Left renal pelvis (tissue), 4 donors: ENCODE data around the gene ASXL1. TPM values are rescaled to one million over a fixed set of nuclear protein-coding genes. Genes with fewer than 3 reads are reported as not detected.
A peak's percentile ranks its signal among the peaks of the same experiment; 100 is the strongest.

Source experiments
- DNase-seq, 4 donors: peaks; one replicate each; pipeline ENCODE4 v3.0.0-alpha.2; 2013; ENCODE audit warnings: low read depth in 4 of 4, low spot score in 3 of 4
- polyA plus RNA-seq, 4 donors: library from polyadenylated mRNA; unstranded; fragments of 120-200 nt; gene quantifications; one replicate each; pipeline ENCODE4 v1.2.1, GENCODE V29; 2013; ENCODE audit not compliant: insufficient read length in 4 of 4

The ASXL1 gene
- polyA plus RNA-seq, 4 donors: 59.5 to 76.0 (median 67.6) TPM

- peak; percentile 81 to 88 (median 86) for DNase-seq
Measured at GRCh38 chr20:32474967-32475811, 117.1 kb downstream of the ASXL1 start.

DNA sequence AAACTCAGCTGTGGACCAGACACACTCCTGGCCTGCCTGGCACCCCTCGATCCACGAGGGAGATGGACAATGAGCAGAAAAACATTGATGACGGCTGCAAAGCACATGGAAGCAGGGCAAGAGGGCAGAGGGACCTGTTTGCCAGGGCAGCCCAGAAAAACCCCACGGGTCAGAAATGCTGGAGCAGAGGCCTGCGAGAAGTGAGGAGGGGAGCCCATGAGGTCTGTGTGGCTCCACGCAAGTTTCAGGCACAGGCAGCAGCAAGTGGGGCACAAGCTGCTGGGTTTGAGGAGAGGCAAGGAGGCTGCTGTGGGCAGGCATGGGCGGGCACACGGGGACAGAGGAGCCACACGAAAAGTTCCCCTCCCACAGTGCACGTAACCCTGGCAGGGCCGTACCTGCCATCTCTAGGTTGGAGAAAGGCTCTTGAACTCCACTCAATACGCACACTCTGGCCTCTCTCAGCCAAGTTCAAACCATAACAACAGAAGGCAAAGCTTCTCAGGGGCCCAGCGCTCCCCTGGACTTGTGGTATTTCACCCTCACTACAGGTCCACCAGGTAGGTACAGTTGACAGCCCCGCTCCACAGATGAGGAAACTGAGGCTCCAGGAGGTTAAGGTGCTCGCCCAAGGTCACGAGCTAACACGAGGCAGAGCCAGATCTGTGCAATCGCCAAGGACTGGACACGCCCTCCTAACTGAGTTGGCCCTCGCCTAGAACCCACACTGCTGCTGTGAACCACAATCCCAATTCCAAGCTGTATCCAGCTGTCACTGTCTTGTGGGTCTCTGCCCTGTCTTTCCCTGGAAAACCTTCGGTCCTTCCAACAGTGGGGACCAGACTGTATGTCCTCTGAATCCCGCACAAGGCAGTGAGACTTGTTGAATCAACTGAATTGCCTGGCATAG lies 118.8 kb downstream of the ASXL1 start:
- no peak for DNase-seq

DNA sequence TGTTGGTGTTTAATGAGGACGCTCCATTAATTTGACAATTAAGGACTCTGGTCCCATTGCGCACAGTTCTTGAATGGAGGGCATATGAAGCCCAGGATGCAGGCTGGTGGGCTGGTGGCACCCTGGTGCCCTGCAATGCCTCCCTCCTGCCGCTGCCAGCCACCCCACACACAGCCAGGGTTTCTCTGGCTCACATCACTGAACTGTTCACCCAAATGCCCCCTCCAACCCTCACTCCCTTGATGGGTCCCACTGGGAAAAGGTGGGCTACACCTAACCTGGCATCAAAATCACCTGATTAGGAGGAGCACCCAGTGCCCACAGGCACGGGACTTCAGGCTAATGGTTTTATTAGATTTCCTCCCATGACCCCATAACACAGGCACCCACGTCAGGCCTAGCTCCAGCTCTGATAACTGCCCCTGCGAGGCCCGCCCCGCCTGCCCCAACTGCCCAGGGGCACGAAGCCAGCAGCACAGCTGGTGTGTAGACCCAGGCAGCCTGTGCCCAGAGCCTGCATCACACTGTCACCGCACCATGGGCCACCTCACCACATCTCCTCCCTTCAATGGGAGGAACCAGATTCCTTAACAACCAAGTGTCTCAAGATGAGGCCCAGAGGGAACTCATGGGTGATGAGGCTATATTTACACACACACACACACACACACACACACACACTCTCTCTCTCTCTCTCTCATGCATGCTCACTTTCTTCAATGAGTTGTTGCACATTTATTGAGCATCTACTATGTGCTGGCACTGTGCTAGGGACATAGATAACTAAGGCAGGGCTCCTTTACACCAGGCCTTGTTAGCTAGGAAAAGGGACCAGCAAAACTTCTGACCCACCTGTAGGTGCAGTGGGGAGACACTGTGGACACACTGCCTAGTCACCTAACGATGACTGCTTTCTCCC lies 119.7 kb downstream of the ASXL1 start:
- DNase-seq: no peak

DNA sequence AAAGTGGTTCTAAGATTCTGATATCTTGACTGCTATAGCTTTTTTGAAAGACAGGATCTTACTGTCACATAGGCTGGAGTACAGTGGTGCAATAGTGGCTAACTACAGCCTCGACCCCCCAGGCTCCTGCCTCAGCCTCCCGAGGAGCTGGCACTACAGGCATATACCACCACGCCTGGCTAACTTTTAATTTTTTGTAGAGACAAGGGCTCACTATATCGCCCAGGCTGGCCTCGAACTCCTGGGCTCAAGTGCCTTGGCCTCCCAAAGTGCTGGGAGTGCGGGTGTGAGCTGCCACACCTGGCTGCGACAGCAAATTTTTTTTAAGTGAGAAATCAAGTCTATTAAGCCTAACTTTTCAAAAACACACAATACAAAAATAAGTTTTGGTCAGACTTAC lies 120.4 kb downstream of the ASXL1 start:
- DNase-seq: no peak

GRCh38 chr20:32479012-32479411 lies 120.9 kb downstream of the ASXL1 start:
- DNase-seq: no peak

DNA sequence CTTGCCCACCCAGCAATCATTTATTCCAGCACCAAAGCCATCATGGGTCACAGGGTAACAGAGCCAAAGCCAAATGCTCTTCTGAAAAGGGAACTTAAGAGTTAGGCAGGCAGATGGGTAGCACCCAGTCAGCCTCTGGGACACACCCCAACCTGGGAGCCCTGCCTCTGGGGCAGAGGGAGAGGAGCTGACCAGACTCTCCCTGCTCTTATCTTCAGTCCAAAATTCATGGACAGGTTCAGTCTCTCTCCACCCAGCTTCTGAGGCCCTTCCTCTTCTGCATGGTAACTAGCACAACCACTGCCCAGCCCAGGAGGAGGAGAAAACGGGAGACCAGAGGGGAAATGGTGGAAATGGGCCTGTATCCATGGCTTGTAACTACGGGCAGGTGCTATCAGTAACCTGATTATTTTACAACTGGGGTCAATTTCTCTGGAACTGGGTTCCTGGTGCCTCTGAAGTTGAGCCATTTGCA lies 121.6 kb downstream of the ASXL1 start:
- no peak for DNase-seq

- no peak for DNase-seq
Measured at GRCh38 chr20:32480371-32481241, 122.5 kb downstream of the ASXL1 start.

GRCh38 chr20:32481311-32482142 lies 123.4 kb downstream of the ASXL1 start:
- DNase-seq: no peak

- no peak for DNase-seq
Measured at GRCh38 chr20:32482143-32482441, 124.0 kb downstream of the ASXL1 start.

GRCh38 chr20:32482442-32483261 lies 124.5 kb downstream of the ASXL1 start:
- DNase-seq: no peak

DNA sequence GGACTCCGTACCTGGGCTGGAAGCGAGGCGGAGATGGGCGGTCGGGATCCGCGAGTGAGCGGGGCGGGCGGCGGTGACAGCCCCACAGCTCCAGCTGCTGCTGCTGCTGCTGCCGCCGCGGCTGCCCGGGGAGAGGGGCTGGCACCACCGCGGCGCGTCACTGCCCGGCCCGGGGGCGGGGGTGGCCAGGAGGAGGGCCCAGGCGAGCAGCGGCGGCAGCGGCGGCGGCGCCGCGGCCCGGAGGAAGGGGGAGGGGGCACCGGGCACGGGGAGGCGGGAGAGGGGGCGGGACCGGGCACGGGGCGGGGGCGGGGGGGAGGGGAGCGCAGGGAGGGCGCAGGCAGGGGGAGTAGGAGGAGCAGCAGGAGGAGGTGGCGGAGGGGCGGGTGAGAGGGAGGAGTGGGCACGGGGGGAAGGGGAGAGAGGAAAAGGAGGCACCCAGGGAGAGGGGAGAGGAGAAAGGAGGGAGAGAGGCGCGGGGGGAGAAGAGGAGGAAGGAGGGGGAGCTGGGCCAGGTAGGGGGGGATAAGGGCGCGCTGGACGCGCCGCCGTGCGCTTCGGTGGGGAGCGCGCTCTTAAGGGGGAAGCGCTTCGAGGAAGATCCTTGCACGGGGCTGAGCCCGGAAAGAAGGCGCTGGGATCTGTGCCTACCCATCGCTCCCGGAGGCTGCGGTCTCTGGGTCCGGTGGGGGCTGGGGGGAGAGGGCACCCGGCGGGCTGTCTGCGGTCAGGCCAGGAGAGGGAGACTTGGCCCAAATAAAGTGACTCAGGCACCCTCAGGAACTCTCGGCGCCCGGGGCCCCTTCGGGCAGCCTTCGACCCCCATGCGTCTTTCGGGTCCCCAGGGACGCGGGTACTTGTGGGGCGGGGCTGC lies 125.5 kb downstream of the ASXL1 start:
- DNase-seq: peak in 1 of 4 donors; percentile 84

DNA sequence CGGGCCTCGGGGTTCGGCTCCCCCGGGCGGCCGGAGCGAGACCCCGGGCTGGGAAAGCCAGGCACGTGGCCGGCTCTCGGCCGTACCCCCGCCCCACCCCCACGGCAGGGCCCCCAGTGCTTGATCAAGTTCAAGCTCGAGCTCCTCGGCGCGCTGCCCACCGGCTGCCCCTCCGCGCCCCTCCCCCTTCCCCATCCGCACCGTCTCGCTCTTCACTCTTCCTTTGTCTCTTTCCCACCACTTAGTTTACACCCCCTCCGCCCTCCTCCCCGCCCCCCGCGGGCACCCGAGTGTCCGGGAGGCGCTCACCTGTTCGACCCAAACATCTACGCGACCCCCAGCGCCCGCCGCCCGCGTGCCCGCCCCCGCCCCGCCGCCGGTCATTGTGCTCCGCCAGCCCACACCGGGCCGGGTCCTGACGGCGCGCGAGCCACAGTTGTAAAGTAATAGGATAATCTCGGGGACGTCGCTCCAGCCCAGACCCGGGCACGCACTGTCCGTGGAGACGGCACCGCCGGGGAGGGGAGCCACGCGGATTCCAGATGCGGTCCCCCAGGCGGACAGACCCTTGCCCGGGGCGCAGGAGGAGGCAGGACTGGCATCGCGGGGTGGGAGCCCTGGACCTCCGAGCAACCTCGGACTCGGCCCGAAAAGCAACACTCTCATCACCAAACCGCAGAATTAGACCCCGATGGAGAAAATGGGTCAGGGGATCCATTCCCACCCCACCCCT lies 126.3 kb downstream of the ASXL1 start:
- no peak for DNase-seq

GRCh38 chr20:32484958-32485769 lies 127.0 kb downstream of the ASXL1 start:
- DNase-seq: no peak

GRCh38 chr20:32485770-32486478 lies 127.8 kb downstream of the ASXL1 start:
- no peak for DNase-seq

GRCh38 chr20:32487381-32487780 lies 129.2 kb downstream of the ASXL1 start:
- DNase-seq: no peak
